HepG2 (cell line): Measurements from ENCODE around the gene HINT2. TPM values are rescaled to one million over a fixed set of nuclear protein-coding genes. Genes with fewer than 3 reads are reported as not detected.

Source experiments
- ATF4 ChIP-seq, 2 experiments: fragments of 450-650 bp in 1 of 2; sonication (generic) in 1 of 2; formaldehyde crosslinking; IDR thresholded peaks; 2 replicates each; pipeline versions ENCODE4 v1.5.0 to v1.8.0; 2020 to 2022; ENCODE audit warnings: mild to moderate bottlenecking in 1 of 2, missing genetic modification reagents in 1 of 2
- HDAC6 ChIP-seq: fragments of 200-600 bp; sonication (generic); IDR thresholded peaks from 2 replicates; pipeline ENCODE4 v1.7.0; 2017; ENCODE audit warnings: mild to moderate bottlenecking, antibody characterized with exemption, low read length, low read depth
- MATR3 ChIP-seq: sonication (generic); formaldehyde crosslinking; IDR thresholded peaks from 2 replicates; pipeline ENCODE4 v1.4.0; 2020; ENCODE audit warnings: missing genetic modification reagents
- NFYB ChIP-seq: sonication (generic); formaldehyde crosslinking; IDR thresholded peaks from 2 replicates; pipeline ENCODE4 v1.4.0; 2020; ENCODE audit warnings: missing genetic modification reagents
- RELA ChIP-seq: sonication (generic); formaldehyde crosslinking; IDR thresholded peaks from 2 replicates; pipeline ENCODE4 v1.4.0; 2020; ENCODE audit warnings: missing genetic modification reagents
- SIX4 ChIP-seq: sonication (generic); formaldehyde crosslinking; IDR thresholded peaks from 2 replicates; pipeline ENCODE4 v1.4.0; 2020; ENCODE audit warnings: missing genetic modification reagents
- SKIL ChIP-seq: sonication (generic); formaldehyde crosslinking; IDR thresholded peaks from 2 replicates; pipeline ENCODE4 v1.8.0; 2022; ENCODE audit warnings: missing genetic modification reagents, mild to moderate bottlenecking, moderate library complexity, borderline replicate concordance
- SNRNP70 ChIP-seq: fragments of 200-400 bp; formaldehyde crosslinking; IDR thresholded peaks from 2 replicates; pipeline ENCODE4 v1.6.1; 2017; ENCODE audit warnings: mild to moderate bottlenecking, low read depth, low read length, moderate library complexity
- TCF7 ChIP-seq: sonication (generic); IDR thresholded peaks from 2 replicates; pipeline ENCODE4 v1.6.1; 2016; ENCODE audit warnings: antibody characterized with exemption, low read depth
- ZBTB3 ChIP-seq: sonication (generic); formaldehyde crosslinking; IDR thresholded peaks from 2 replicates; pipeline ENCODE4 v1.4.0; 2020; ENCODE audit warnings: low read depth, mild to moderate bottlenecking, moderate library complexity, missing genetic modification reagents, borderline replicate concordance
- ZNF276 ChIP-seq: sonication (generic); formaldehyde crosslinking; IDR thresholded peaks from 2 replicates; pipeline ENCODE4 v1.4.0; 2020; ENCODE audit warnings: mild to moderate bottlenecking, low read depth, missing genetic modification reagents
- ZNF513 ChIP-seq: sonication (generic); formaldehyde crosslinking; conservative IDR thresholded peaks from 2 replicates; pipeline ENCODE4 v1.5.0; 2020; ENCODE audit warnings: missing genetic modification reagents
- ZNF552 ChIP-seq: sonication (generic); formaldehyde crosslinking; IDR thresholded peaks from 2 replicates; pipeline ENCODE4 v1.9.0; 2022; ENCODE audit warnings: missing genetic modification reagents, mild to moderate bottlenecking, borderline replicate concordance
- ZNF747 ChIP-seq: sonication (generic); formaldehyde crosslinking; IDR thresholded peaks from 2 replicates; pipeline ENCODE4 v1.8.1; 2023; ENCODE audit warnings: missing genetic modification reagents, mild to moderate bottlenecking, borderline replicate concordance
- polyA plus RNA-seq, 8 experiments: library from polyadenylated mRNA; depleted of rRNA in 3 of 8; stranded (reverse) in 7 of 8; unstranded in 1 of 8; fragments of >200 nt; fragmentation: Illumina TruSeq in 4 of 8; extraction: Trizol in 4 of 8; gene quantifications; 2 replicates each; pipeline versions ENCODE4 v1.2.1 to v1.2.3, GENCODE V29; 2011 to 2016; ENCODE audit warnings: low read depth in 4 of 8, missing spikeins in 1 of 8, mixed read lengths in 1 of 8; ENCODE audit not compliant: insufficient read depth in 1 of 8
- total RNA-seq, 5 experiments: library from RNA; depleted of rRNA; stranded (reverse); fragments of >200 nt; fragmentation: Illumina TruSeq; extraction: Trizol; gene quantifications; 2 replicates each; pipeline ENCODE4 v1.2.3, GENCODE V29; 2016; ENCODE audit warnings: low read depth in 1 of 5
- TF ChIP-seq, protein P1 (sequence below): sonication (generic); formaldehyde crosslinking; IDR thresholded peaks from 2 replicates; pipeline ENCODE4 v1.8.1; 2023; ENCODE audit warnings: mild to moderate bottlenecking, missing genetic modification reagents
- TF ChIP-seq, protein P2 (sequence below): sonication (generic); formaldehyde crosslinking; conservative IDR thresholded peaks from 2 replicates; pipeline ENCODE4 v1.8.1; 2023; ENCODE audit warnings: missing genetic modification reagents
- TF ChIP-seq, protein P3 (sequence below): sonication (generic); formaldehyde crosslinking; IDR thresholded peaks from 2 replicates; pipeline ENCODE4 v1.5.1; 2020; ENCODE audit warnings: mild to moderate bottlenecking, missing genetic modification reagents, moderate library complexity
- TF ChIP-seq, protein P4 (sequence below): sonication (generic); formaldehyde crosslinking; IDR thresholded peaks from 2 replicates; pipeline ENCODE4 v1.4.0; 2020; ENCODE audit warnings: mild to moderate bottlenecking, missing genetic modification reagents

HINT2 gene
- total and polyA plus RNA-seq, 2 of the 13 experiments (the other 11 are each of a cell fraction or from before 2014, with no cell fraction given) = 37.9 to 56.2 TPM

DNA sequence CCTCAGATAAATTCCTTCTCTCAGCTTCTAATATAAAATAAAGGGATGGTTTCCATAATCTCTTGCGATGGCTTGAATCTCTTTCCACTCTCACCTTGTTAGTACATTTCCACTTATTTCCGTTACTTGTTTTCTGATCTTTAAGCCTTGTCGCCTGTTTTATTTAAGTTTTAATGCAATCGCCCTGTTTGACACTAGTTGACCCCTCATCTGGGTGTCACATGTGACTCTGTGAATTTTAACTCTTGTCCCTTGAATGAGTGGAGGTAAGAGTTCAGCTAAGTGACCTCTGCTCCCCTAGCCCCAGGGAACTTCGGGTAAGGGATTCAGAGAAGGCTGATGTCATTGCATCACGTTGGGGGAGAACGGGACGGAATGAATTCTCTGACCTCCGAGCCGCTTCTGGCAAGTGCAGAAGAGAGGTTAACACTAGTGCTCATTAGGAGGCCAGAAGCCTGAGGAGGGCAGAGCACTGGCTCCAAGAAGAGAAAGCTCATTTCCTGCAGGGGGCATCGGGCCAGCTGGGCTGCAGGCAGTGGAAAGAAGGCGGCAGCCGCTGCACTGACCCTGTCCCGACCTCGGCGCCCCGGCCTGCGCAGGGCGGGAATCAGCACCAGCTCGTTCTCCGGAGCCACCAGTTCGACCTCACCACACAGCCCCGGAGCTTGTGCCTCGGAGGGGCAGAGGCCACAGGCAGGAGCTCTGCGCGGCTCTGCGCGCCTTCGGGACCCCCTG, 569 bp downstream of the HINT2 start (continued):
- TF ChIP-seq, protein P1, sequence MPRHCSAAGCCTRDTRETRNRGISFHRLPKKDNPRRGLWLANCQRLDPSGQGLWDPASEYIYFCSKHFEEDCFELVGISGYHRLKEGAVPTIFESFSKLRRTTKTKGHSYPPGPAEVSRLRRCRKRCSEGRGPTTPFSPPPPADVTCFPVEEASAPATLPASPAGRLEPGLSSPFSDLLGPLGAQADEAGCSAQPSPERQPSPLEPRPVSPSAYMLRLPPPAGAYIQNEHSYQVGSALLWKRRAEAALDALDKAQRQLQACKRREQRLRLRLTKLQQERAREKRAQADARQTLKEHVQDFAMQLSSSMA (CRISPR knock-in tag) = no peak
- TF ChIP-seq, protein P2, sequence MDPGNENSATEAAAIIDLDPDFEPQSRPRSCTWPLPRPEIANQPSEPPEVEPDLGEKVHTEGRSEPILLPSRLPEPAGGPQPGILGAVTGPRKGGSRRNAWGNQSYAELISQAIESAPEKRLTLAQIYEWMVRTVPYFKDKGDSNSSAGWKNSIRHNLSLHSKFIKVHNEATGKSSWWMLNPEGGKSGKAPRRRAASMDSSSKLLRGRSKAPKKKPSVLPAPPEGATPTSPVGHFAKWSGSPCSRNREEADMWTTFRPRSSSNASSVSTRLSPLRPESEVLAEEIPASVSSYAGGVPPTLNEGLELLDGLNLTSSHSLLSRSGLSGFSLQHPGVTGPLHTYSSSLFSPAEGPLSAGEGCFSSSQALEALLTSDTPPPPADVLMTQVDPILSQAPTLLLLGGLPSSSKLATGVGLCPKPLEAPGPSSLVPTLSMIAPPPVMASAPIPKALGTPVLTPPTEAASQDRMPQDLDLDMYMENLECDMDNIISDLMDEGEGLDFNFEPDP = no peak
- TF ChIP-seq NFYB (no peak), ATF4 (CRISPR knock-in tag; IDR thresholded peaks at IDR 0.05) (peak in 1 of 2 experiments; percentile 95; a peak in 2 of 4 replicates), MATR3 (no peak), SNRNP70 (no peak), ZNF513 (CRISPR knock-in tag) (no peak), ZNF276 (CRISPR knock-in tag) (peak; percentile 74; the same call in 1 of the 2 replicates), ZBTB3 (no peak), SKIL (CRISPR knock-in tag) (no peak), SIX4 (no peak), HDAC6 (no peak), ZNF747 (no peak), RELA (no peak), ZNF552 (CRISPR knock-in tag) (no peak), TCF7 (no peak)
- TF ChIP-seq, protein P3, sequence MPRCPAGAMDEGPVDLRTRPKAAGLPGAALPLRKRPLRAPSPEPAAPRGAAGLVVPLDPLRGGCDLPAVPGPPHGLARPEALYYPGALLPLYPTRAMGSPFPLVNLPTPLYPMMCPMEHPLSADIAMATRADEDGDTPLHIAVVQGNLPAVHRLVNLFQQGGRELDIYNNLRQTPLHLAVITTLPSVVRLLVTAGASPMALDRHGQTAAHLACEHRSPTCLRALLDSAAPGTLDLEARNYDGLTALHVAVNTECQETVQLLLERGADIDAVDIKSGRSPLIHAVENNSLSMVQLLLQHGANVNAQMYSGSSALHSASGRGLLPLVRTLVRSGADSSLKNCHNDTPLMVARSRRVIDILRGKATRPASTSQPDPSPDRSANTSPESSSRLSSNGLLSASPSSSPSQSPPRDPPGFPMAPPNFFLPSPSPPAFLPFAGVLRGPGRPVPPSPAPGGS (CRISPR knock-in tag) = peak; percentile 77; the same call in 1 of the 2 replicates
- TF ChIP-seq, protein P4, sequence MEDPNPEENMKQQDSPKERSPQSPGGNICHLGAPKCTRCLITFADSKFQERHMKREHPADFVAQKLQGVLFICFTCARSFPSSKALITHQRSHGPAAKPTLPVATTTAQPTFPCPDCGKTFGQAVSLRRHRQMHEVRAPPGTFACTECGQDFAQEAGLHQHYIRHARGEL (CRISPR knock-in tag) = no peak
